Lower lobe of right lung (tissue), 2 donors: ENCODE results near the gene ADGRA1. TPM values are rescaled to one million over a fixed set of nuclear protein-coding genes. Genes with fewer than 3 reads are reported as not detected.

ENCODE experiments used
- ATAC-seq, 2 donors: fragments of 200-7000 bp; cut with Tn5 transposase; one replicate each; pipeline ENCODE4 v1.9.1; 2020 to 2022; ENCODE audit warnings: mild to moderate bottlenecking in 2 of 2, moderate library complexity in 2 of 2
- DNase-seq: peaks from one replicate; pipeline ENCODE4 v3.0.0-alpha.2; 2020
- H3K27ac ChIP-seq: fragments of 200-600 bp; one replicate; pipeline ENCODE4 v1.8.0; 2022
- H3K27me3 ChIP-seq: fragments of 200-600 bp; one replicate; pipeline ENCODE4 v1.8.0; 2022; ENCODE audit warnings: low read depth
- H3K36me3 ChIP-seq: fragments of 200-600 bp; one replicate; pipeline ENCODE4 v1.8.0; 2022; ENCODE audit warnings: mild to moderate bottlenecking
- H3K4me1 ChIP-seq: fragments of 200-600 bp; one replicate; pipeline ENCODE4 v1.8.0; 2022
- H3K4me3 ChIP-seq: fragments of 200-600 bp; one replicate; pipeline ENCODE4 v1.8.0; 2022; ENCODE audit warnings: mild to moderate bottlenecking
- H3K9me3 ChIP-seq: fragments of 200-600 bp; one replicate; pipeline ENCODE4 v1.8.0; 2022
- intact Hi-C: fragments of 100-400 bp; cut with DNase I; formaldehyde crosslinking; loops from one replicate; pipeline ENCODE4 v1.11.0; 2022
- total RNA-seq: library from RNA; stranded (reverse); fragmentation: NEBNext Ultra II Directional; extraction: Animal tissue kit (Norgen Biotek cat#: 25700); gene quantifications from one replicate; pipeline ENCODE4 v1.2.1, GENCODE V29; 2021
- TF ChIP-seq, protein P1 (sequence below): fragments of 200-600 bp; IDR thresholded peaks from one replicate; pipeline ENCODE4 v1.8.0; 2022; ENCODE audit warnings: antibody characterized with exemption, mild to moderate bottlenecking
- donor health status: DM: no; HTN: yes; CAD: no; lungs with severe emphysema.

Gene ADGRA1
- total RNA-seq, 1 donor from 2014 or later: 0.38 TPM

DNA sequence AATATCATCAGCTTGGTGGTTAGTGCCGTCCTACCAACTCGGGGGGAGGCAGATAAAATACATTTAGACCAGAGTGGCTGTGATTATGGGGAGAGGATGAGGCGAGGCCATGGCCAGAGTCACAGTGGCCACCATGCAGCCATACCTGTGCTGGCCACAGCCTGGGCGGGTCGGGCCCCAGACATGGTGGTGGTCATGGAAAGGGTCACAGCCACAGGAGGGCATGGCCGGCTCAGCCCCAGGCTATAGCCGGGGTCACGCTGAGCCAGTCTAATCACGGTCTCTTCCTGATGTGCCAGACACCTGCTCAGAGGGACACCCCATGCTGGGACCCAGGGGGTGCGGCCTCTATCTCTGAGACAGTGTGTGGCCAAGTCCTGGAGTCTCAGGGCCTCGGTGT, 10.2 kb downstream of the ADGRA1 start:
- no peak overlapping the region for H3K4me3 ChIP-seq
- TF ChIP-seq, protein P1, sequence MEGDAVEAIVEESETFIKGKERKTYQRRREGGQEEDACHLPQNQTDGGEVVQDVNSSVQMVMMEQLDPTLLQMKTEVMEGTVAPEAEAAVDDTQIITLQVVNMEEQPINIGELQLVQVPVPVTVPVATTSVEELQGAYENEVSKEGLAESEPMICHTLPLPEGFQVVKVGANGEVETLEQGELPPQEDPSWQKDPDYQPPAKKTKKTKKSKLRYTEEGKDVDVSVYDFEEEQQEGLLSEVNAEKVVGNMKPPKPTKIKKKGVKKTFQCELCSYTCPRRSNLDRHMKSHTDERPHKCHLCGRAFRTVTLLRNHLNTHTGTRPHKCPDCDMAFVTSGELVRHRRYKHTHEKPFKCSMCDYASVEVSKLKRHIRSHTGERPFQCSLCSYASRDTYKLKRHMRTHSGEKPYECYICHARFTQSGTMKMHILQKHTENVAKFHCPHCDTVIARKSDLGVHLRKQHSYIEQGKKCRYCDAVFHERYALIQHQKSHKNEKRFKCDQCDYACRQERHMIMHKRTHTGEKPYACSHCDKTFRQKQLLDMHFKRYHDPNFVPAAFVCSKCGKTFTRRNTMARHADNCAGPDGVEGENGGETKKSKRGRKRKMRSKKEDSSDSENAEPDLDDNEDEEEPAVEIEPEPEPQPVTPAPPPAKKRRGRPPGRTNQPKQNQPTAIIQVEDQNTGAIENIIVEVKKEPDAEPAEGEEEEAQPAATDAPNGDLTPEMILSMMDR: no peak
- intact Hi-C loops: no loop called here
- H3K9me3 ChIP-seq: no peaks in the 10 kb centered on the region
- H3K36me3 ChIP-seq: no peaks in the 10 kb centered on the region
- H3K27me3 ChIP-seq: peaks cover 76% of the 10 kb centered on the region
- no peak for ATAC-seq
- DNase-seq: no peak
- no peaks in the 10 kb centered on the region for H3K4me1 ChIP-seq
- no peak overlapping the region for H3K27ac ChIP-seq

DNA sequence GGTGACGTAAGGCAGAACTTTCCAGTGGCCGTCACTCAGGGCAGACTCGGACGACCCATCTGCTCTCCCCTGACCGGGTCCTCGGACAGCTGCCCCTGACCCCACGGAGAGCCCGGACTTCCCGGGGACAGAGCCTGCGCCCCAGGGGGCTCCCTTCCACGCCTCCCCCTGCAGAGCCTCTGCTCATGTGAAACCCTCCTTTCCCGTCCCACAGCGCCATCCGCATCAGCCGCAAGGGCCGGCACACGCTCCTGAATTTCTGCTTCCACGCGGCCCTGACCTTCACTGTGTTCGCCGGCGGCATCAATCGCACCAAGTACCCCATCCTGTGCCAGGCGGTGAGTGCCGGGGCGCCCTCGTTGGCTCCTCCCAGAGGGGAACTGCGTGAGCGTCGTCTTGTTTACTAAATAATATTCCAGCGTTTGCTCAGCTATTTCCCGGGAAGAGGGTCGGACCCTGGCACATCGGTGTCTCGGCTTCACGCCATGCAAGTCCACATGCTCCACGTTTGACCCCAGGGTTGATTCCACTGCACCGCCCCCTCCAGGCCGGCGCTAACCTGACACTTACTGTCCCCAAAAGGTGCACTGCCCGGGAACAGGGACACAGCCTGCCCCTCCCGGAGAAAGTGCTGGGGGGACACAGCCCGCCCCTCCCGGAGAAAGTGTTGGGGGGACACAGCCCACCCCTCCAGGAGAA, 10.9 kb downstream of the ADGRA1 start:
- H3K27ac ChIP-seq: no peak overlapping the region
- no peaks in the 10 kb centered on the region for H3K36me3 ChIP-seq
- H3K27me3 ChIP-seq: peaks cover 80% of the 10 kb centered on the region
- no peaks in the 10 kb centered on the region for H3K9me3 ChIP-seq
- H3K4me1 ChIP-seq: no peaks in the 10 kb centered on the region
- TF ChIP-seq, protein P1: no peak
- DNase-seq: no peak
- no peak overlapping the region for H3K4me3 ChIP-seq
- intact Hi-C loops: no loop called here
- no peak for ATAC-seq

DNA sequence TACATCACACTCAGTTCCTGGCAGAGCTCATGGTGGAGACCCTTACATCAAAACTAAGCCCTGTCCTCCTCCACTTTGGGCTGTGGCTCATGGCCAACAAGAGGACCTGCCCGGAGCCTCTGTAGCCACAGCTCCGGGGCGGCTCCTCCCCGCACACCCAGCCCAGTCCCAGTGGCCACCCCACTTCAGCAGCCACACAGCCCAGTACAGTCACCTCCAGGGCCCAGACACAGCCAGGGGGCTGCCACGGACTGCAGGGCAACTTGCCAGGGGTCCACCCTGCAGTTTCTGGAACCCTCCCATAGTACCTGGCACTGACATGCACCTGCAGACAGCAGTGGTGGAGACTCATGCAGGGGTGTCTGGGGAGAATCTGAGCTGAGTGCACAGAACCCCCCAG, 11.8 kb downstream of the ADGRA1 start:
- Histone ChIP-seq H3K27me3 (peaks cover 84% of the 10 kb centered on the region), H3K36me3 (no peaks in the 10 kb centered on the region), H3K9me3 (no peaks in the 10 kb centered on the region), H3K4me3 (no peak overlapping the region), H3K4me1 (no peaks in the 10 kb centered on the region), H3K27ac (no peak overlapping the region)
- DNase-seq: no peak
- ATAC-seq: no peak
- intact Hi-C loops: no loop called here
- TF ChIP-seq, protein P1: no peak

DNA sequence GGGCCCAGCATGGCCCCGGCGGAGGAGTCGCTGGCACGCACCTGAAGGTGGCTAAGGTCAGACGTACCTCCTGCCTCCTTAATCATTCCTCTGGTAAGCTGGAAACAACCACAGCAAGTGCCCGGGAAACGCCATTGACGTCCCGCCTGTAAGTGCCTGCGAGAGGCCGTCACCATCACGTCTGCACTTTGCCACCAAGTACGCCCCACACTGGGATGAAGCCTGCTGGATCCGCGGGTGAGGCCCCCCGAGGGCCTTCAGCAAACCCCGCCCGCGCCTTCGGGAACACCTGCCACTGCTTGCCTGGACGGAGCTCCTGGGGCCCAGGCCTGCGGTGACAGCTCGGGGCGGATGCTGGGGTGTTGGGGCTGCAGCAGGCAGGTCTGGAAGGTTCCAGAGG, 12.5 kb downstream of the ADGRA1 start:
- ATAC-seq (no peak), DNase-seq (no peak)
- no peaks in the 10 kb centered on the region for H3K4me1 ChIP-seq
- H3K4me3 ChIP-seq: no peak overlapping the region
- H3K9me3 ChIP-seq: no peaks in the 10 kb centered on the region
- H3K36me3 ChIP-seq: no peaks in the 10 kb centered on the region
- TF ChIP-seq, protein P1: no peak
- intact Hi-C loops: no loop called here
- peaks cover 85% of the 10 kb centered on the region for H3K27me3 ChIP-seq
- H3K27ac ChIP-seq: no peak overlapping the region

DNA sequence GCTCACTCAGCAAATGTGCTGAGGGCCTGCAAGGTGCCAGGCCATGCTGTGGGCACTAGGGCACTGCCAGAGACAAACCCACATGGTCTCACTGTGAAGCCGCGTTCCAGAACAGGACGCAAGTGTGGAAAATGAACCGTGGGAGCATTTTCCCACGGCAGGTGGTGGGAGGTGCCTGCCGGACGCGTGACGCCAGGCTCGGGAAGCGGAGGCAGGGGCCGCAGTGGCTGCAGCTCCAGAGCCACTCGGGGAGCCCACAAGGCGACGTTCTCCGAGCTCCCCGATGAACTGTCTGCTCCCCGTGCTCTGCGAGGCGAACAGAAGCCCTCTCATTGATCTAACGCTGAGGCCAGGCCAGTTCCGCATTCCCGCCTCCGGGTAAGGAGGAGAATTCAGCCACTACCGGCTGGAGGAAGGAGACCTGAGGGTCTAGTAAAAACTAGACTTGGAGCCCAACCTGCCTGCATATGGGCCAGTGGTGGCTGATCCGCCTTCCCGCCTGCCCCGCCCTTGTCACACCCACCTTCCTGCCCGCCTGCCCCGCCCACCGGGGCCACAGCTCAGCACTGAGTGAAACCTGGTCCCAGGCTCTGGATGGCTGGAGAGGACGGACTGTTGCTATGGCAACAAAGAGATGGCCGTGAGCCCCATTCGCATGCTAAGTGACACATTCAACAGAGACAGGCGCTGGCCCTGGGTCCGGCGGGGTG, 13.1 kb downstream of the ADGRA1 start:
- intact Hi-C loops: no loop called here
- H3K27me3 ChIP-seq: peaks cover 90% of the 10 kb centered on the region
- H3K4me3 ChIP-seq: no peak overlapping the region

More for the DNA sequence above, 13.1 kb downstream of the ADGRA1 start:
- Histone ChIP-seq H3K9me3 (no peaks in the 10 kb centered on the region), H3K27ac (no peak overlapping the region), H3K36me3 (no peaks in the 10 kb centered on the region), H3K4me1 (no peaks in the 10 kb centered on the region)
- TF ChIP-seq, protein P1: no peak
- ATAC-seq (peak; percentile 20 to 58), DNase-seq (no peak)
